PFSK-1 (cell line): ENCODE data around the gene THAP11.

ENCODE experiments used
- POLR2AphosphoS5 ChIP-seq: IDR thresholded peaks from 2 replicates; pipeline ENCODE4 v1.6.1; 2012; ENCODE audit warnings: low read depth, mild to moderate bottlenecking, control low read depth, low read length, moderate library complexity
- REST ChIP-seq, 2 experiments: IDR thresholded peaks; 2 replicates each; pipeline versions ENCODE4 v1.6.1 to v1.8.0; 2011 to 2012; ENCODE audit warnings: low read depth in 2 of 2, low read length in 2 of 2, control low read depth in 1 of 2, inconsistent platforms in 1 of 2, mild to moderate bottlenecking in 1 of 2, moderate library complexity in 1 of 2; ENCODE audit not compliant: insufficient read depth in 1 of 2
- SIN3A ChIP-seq: IDR thresholded peaks from 2 replicates; pipeline ENCODE4 v1.6.1; 2012; ENCODE audit warnings: mild to moderate bottlenecking, low read length, moderate library complexity, borderline replicate concordance; ENCODE audit not compliant: insufficient read depth
- TAF1 ChIP-seq: IDR thresholded peaks from 2 replicates; pipeline ENCODE4 v1.6.1; 2012; ENCODE audit warnings: low read length, control low read depth, borderline replicate concordance; ENCODE audit not compliant: insufficient read depth

- TF ChIP-seq POLR2AphosphoS5 (no peak), TAF1 (no peak), REST (IDR thresholded peaks at IDR 0.05; ENCODE audit: insufficient read depth in 1 of 2, low read depth in 2 of 2, low read length in 2 of 2) (no peak), SIN3A (no peak)
Measured at GRCh38 chr16:67865318-67865717, 23.2 kb downstream of the THAP11 start.
